K562 (cell line): ENCODE data around the gene EYA2.

Experiments used
- BACH1 ChIP-seq: fragments of 200-800 bp; sonication (Bioruptor generic); IDR thresholded peaks from 2 replicates; pipeline ENCODE4 v1.6.1; 2016; ENCODE audit warnings: missing genetic modification characterization, missing compliant biosample characterization
- BDP1 ChIP-seq: IDR thresholded peaks from 3 replicates; pipeline ENCODE4 v1.6.1; 2011; ENCODE audit not compliant: insufficient read length, insufficient read depth
- CREBBP ChIP-seq: IDR thresholded peaks from one replicate; pipeline ENCODE4 v1.6.1; 2012; ENCODE audit warnings: low read depth, mild to moderate bottlenecking, control low read depth, inconsistent platforms, low read length
- HDAC2 ChIP-seq: fragments of 450-650 bp; IDR thresholded peaks from 2 replicates; pipeline ENCODE4 v1.6.1; 2016; ENCODE audit warnings: mild to moderate bottlenecking
- KLF6 ChIP-seq: fragments of 250-450 bp; sonication (Bioruptor Pico); IDR thresholded peaks from 2 replicates; pipeline ENCODE4 v1.4.0; 2020; ENCODE audit warnings: mild to moderate bottlenecking, moderate library complexity, borderline replicate concordance
- LCOR ChIP-seq: sonication (generic); formaldehyde crosslinking; IDR thresholded peaks from 2 replicates; pipeline ENCODE4 v1.8.0; 2022; ENCODE audit warnings: mild to moderate bottlenecking, missing genetic modification reagents
- SIN3B ChIP-seq: fragments of 450-650 bp; IDR thresholded peaks from 2 replicates; pipeline ENCODE4 v1.6.1; 2017; ENCODE audit warnings: low read depth, mild to moderate bottlenecking, moderate library complexity
- ZNF121 ChIP-seq: sonication (generic); formaldehyde crosslinking; conservative IDR thresholded peaks from 2 replicates; pipeline ENCODE4 v1.8.0; 2022; ENCODE audit warnings: missing genetic modification reagents

DNA sequence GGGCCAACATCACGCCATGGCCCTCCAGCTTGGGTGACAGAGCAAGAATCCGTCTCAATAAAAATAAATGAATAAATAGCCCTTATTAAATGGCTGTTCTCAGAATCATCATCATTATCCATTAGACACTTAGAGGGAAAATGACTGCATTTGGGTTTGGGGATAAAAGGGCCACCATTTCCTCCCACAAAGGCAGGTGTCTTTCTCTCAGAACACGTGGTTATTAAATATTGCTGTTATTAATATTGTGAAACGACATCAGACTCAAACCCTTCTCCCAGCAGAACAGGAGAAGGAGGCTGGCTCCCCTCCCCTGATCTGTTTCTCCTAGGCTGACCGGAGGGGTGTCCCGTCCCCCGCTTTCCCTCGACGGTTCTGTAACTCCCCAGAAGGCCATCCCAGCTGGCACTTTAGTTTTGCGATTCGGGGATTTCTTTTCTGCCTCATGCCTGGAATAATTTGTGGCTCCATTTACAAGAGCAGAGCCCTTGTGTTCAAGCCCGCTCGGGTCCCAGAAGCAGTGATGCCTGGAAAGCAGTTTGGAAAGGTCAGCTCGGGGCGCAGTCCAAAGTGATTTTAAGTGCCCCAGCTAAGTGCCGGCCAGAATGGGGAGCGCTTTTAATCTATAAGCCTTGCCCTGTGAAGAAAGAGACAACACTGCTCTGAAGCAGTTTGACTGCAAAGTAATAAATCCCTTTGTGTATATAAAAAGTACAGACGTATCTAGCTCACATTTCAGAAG, 41.9 kb downstream of the EYA2 start:
- TF ChIP-seq BDP1 (no peak), ZNF121 (CRISPR knock-in tag) (no peak), SIN3B (no peak), BACH1 (tag) (no peak), CREBBP (no peak), HDAC2 (no peak), KLF6 (no peak), LCOR (CRISPR knock-in tag) (no peak)
